Measurements from ENCODE around the gene RERE. TPM values are rescaled to one million over a fixed set of nuclear protein-coding genes. Genes with fewer than 3 reads are reported as not detected.

Gene RERE
- total and polyA plus RNA-seq, 2 experiments from 2014 or later = 148 to 170 TPM

GRCh38 chr1:8590721-8591351 lies 226.6 kb downstream of the RERE start (continued):
- no peak for TF ChIP-seq ZNF462 (CRISPR knock-in tag; IDR thresholded peaks at IDR 0.05)

GRCh38 chr1:8589571-8589970 lies 227.9 kb downstream of the RERE start:
- Mint-ChIP-seq H3K4me1 (peaks cover 66% of the 10 kb centered on the region), H3K27ac (peak overlapping the region; percentile 64), H3K9me3 (no peaks in the 10 kb centered on the region), H3K36me3 (ENCODE audit: low read depth) (peaks cover 14% of the 10 kb centered on the region), H3K27me3 (ENCODE audit: insufficient read depth, low read depth, poor library complexity) (peaks cover 2% of the 10 kb centered on the region), H3K4me3 (no peak overlapping the region; the same call in 2 of the 3 replicates)
- H2AFZ ChIP-seq = no peak overlapping the region
- no peak overlapping the region for H3K27ac ChIP-seq (ENCODE audit: low read depth)
- H4K20me1 ChIP-seq (replicated peaks; ENCODE audit: insufficient read depth) = peaks cover 48% of the 10 kb centered on the region
- peaks cover 100% of the 10 kb centered on the region for H3K79me2 ChIP-seq (replicated peaks; ENCODE audit: insufficient read depth)
- ATAC-seq = peak; percentile 23; the same call in 2 of the 3 replicates
- peaks cover 42% of the 10 kb centered on the region for H3K4me1 ChIP-seq (ENCODE audit: insufficient read depth)
- H3K27me3 ChIP-seq (ENCODE audit: insufficient read depth) = no peaks in the 10 kb centered on the region
- H3K9me2 ChIP-seq (ENCODE audit: insufficient read depth) = no peaks in the 10 kb centered on the region
- H3F3A ChIP-seq (replicated peaks; ENCODE audit: low read depth) = no peaks in the 10 kb centered on the region
- DNase-seq (ENCODE audit: low spot score) = no peak
- H3K36me3 ChIP-seq (ENCODE audit: insufficient read depth) = no peaks in the 10 kb centered on the region
- no peak overlapping the region for H3K4me3 ChIP-seq
- no peak overlapping the region for H3K4me2 ChIP-seq
- TF ChIP-seq CTCF (conservative IDR thresholded peaks at IDR 0.05; ENCODE audit: low read depth in 2 of 2) (no peak), EZH2 (IDR thresholded peaks at IDR 0.05; ENCODE audit: low read depth, unreplicated experiment) (no peak), ZNF114 (CRISPR knock-in tag; IDR thresholded peaks at IDR 0.05) (no peak), REST (IDR thresholded peaks at IDR 0.05; ENCODE audit: unreplicated experiment) (no peak), ETS1 (IDR thresholded peaks at IDR 0.05) (no peak), NANOG (IDR thresholded peaks at IDR 0.05; ENCODE audit: borderline replicate concordance) (no peak)
